Measurements from ENCODE around the gene ACSS2. TPM values are rescaled to one million over a fixed set of nuclear protein-coding genes. Genes with fewer than 3 reads are reported as not detected.

Gene ACSS2
- total and polyA plus RNA-seq, 10 of the 15 experiments (the other 5 are each of a cell fraction or from before 2014, with no cell fraction given), result 2.8 to 37.2 (median 24.2) TPM

DNA sequence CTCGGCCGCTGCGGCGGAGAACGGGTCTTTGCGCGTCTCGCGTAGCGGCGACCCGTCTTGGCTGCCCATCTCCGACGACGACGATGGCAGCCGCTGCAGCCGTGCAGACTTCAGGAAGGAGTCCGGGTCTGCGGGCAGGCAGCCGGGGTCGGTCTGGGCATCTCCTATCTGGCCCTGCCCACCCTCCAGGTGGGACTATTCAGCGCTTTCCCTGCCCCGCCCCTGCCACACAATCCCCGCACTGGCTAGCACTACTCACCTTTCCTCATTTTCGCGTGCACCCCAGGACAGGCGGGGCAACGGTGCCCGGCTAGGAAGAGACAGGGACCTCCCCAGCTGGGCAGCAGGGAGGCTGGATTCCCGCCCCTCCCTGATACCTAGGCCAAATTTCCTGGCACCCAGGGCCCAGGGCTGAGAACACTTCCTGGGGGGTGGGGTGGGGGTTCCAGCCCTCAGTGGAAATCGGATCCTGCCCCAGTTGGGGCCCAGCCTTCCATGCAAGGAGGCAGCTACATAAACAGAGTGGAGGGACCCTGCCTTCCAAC, 12.9 kb upstream of the ACSS2 start (continued):
- TF ChIP-seq MYC (IDR thresholded peaks at IDR 0.05; ENCODE audit: insufficient read depth, insufficient read length, insufficient replicate concordance, low read length, severe bottlenecking), result no peak

DNA sequence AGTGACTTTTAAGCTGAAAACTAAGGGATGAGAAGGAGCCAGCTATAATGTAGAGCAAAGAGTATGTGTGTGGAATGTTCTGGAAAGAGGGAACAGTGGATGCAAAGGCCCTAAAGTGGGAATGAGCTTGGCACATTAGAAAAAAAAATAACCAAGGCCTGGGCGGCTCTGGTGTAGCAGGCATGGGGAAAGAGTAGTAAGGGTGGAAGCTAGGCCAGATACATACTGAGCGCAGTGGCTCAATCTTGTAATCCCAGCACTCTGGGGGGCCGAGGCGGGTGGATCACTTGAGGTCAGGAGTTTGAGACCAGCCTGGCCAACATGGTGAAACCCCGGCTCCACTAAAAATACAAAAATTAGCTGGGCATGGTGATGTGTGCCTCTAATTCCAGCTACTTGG, 12.2 kb upstream of the ACSS2 start:
- no peak overlapping the region for H3K4me2 ChIP-seq (ENCODE audit: control insufficient read depth, insufficient read depth)
- TF ChIP-seq, protein P1, sequence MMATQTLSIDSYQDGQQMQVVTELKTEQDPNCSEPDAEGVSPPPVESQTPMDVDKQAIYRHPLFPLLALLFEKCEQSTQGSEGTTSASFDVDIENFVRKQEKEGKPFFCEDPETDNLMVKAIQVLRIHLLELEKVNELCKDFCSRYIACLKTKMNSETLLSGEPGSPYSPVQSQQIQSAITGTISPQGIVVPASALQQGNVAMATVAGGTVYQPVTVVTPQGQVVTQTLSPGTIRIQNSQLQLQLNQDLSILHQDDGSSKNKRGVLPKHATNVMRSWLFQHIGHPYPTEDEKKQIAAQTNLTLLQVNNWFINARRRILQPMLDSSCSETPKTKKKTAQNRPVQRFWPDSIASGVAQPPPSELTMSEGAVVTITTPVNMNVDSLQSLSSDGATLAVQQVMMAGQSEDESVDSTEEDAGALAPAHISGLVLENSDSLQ (IDR thresholded peaks at IDR 0.05), result no peak
- TF ChIP-seq ZNF274 (IDR thresholded peaks at IDR 0.05; ENCODE audit: insufficient read depth, insufficient read length) (no peak), POLR2A (IDR thresholded peaks at IDR 0.05; ENCODE audit: low read depth, low read length) (no peak), TARDBP (IDR thresholded peaks at IDR 0.05; ENCODE audit: borderline replicate concordance) (no peak), FOXM1 (IDR thresholded peaks at IDR 0.05; ENCODE audit: low read depth, low read length) (no peak), ETV6 (conservative IDR thresholded peaks at IDR 0.05 in 1 of 2, IDR thresholded peaks at IDR 0.05 in 1 of 2; ENCODE audit: borderline replicate concordance in 1 of 2, low read depth in 1 of 2) (no peak), STAT1 (conservative IDR thresholded peaks at IDR 0.05) (no peak), ZNF24 (IDR thresholded peaks at IDR 0.05) (no peak)
- TF ChIP-seq, protein P2, sequence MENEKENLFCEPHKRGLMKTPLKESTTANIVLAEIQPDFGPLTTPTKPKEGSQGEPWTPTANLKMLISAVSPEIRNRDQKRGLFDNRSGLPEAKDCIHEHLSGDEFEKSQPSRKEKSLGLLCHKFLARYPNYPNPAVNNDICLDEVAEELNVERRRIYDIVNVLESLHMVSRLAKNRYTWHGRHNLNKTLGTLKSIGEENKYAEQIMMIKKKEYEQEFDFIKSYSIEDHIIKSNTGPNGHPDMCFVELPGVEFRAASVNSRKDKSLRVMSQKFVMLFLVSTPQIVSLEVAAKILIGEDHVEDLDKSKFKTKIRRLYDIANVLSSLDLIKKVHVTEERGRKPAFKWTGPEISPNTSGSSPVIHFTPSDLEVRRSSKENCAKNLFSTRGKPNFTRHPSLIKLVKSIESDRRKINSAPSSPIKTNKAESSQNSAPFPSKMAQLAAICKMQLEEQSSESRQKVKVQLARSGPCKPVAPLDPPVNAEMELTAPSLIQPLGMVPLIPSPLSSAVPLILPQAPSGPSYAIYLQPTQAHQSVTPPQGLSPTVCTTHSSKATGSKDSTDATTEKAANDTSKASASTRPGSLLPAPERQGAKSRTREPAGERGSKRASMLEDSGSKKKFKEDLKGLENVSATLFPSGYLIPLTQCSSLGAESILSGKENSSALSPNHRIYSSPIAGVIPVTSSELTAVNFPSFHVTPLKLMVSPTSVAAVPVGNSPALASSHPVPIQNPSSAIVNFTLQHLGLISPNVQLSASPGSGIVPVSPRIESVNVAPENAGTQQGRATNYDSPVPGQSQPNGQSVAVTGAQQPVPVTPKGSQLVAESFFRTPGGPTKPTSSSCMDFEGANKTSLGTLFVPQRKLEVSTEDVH (IDR thresholded peaks at IDR 0.05; ENCODE audit: low read depth, partially characterized antibody), result no peak
- TF ChIP-seq, protein P3, sequence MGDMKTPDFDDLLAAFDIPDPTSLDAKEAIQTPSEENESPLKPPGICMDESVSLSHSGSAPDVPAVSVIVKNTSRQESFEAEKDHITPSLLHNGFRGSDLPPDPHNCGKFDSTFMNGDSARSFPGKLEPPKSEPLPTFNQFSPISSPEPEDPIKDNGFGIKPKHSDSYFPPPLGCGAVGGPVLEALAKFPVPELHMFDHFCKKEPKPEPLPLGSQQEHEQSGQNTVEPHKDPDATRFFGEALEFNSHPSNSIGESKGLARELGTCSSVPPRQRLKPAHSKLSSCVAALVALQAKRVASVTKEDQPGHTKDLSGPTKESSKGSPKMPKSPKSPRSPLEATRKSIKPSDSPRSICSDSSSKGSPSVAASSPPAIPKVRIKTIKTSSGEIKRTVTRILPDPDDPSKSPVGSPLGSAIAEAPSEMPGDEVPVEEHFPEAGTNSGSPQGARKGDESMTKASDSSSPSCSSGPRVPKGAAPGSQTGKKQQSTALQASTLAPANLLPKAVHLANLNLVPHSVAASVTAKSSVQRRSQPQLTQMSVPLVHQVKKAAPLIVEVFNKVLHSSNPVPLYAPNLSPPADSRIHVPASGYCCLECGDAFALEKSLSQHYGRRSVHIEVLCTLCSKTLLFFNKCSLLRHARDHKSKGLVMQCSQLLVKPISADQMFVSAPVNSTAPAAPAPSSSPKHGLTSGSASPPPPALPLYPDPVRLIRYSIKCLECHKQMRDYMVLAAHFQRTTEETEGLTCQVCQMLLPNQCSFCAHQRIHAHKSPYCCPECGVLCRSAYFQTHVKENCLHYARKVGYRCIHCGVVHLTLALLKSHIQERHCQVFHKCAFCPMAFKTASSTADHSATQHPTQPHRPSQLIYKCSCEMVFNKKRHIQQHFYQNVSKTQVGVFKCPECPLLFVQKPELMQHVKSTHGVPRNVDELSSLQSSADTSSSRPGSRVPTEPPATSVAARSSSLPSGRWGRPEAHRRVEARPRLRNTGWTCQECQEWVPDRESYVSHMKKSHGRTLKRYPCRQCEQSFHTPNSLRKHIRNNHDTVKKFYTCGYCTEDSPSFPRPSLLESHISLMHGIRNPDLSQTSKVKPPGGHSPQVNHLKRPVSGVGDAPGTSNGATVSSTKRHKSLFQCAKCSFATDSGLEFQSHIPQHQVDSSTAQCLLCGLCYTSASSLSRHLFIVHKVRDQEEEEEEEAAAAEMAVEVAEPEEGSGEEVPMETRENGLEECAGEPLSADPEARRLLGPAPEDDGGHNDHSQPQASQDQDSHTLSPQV (IDR thresholded peaks at IDR 0.05), result no peak
- no peaks in the 10 kb centered on the region for H3K79me2 ChIP-seq (ENCODE audit: control insufficient read depth, insufficient read depth, low read length)
- no TSS peak for BruUV-seq (replicated peaks)
- H2AFZ ChIP-seq (ENCODE audit: control insufficient read depth, low read depth, low read length), result no peak overlapping the region
- ATAC-seq, result no peak
- no peaks in the 10 kb centered on the region for H3K27me3 ChIP-seq (replicated peaks in 1 of 2; ENCODE audit: control insufficient read depth in 2 of 2, insufficient read depth in 2 of 2, low read length in 1 of 2)
- no peaks in the 10 kb centered on the region for H3K9me3 ChIP-seq (replicated peaks; ENCODE audit: control insufficient read depth, insufficient read depth, low read length)
- no peaks in the 10 kb centered on the region for H3K36me3 ChIP-seq (ENCODE audit: control insufficient read depth in 2 of 2, insufficient read depth in 2 of 2, low read length in 1 of 2)
- H3K4me3 ChIP-seq, result no peak overlapping the region
- no peak overlapping the region for H3K27ac ChIP-seq (ENCODE audit: control insufficient read depth, insufficient read depth)
- no peaks in the 10 kb centered on the region for H3K4me1 ChIP-seq (ENCODE audit: control insufficient read depth, insufficient read depth, low read length)
- ChIA-PET POLR2A (interaction anchor here (0.5 kb wide), 1 partner anchor 16 kb away, joined by 9 read pairs; no protein-coding TSS in a partner anchor), CTCF (interaction anchor here (0.8 to 3.8 kb wide), 2 partner anchors 11 to 231 kb away, joined by 4 to 18 read pairs; partner anchors contain the start of gene ACSS2), SMC1A (ENCODE audit: uncharacterized antibody, unreplicated experiment) (no interaction called here), RAD21 (ENCODE audit: unreplicated experiment) (interaction anchor here (1.2 kb wide), 1 partner anchor 8 kb away, joined by 4 read pairs; no protein-coding TSS in a partner anchor)
- no peak for FAIRE-seq
- H4K20me1 ChIP-seq (ENCODE audit: control insufficient read depth, insufficient read depth), result no peaks in the 10 kb centered on the region
- in situ Hi-C loops (cut with MboI) (no loop called here), intact Hi-C loops (cut with micrococcal nuclease; ENCODE audit: unreplicated experiment) (no loop called here)
- DNase-seq (ENCODE audit: low read depth, low spot score), result no peak
- 73% methylated on average over 5 of the region's 5 CpGs for WGBS (ENCODE audit: insufficient coverage, insufficient replicate concordance, low lambda C conversion rate, missing lambda C conversion rate)
- H3K9ac ChIP-seq (ENCODE audit: control insufficient read depth, insufficient read depth, low read length), result no peak overlapping the region

Measured in GM12878 (cell line).